ENCODE measurements around the gene SETSIP.

- TF ChIP-seq ZBTB20 (tag by site-specific recombination; IDR thresholded peaks at IDR 0.05): no peak
- TF ChIP-seq CTCF (tag by site-specific recombination; IDR thresholded peaks at IDR 0.05): no peak
- no peak for TF ChIP-seq PATZ1 (tag by site-specific recombination; IDR thresholded peaks at IDR 0.05)
- TF ChIP-seq ZNF580 (tag by site-specific recombination; IDR thresholded peaks at IDR 0.05): no peak
- TF ChIP-seq ZNF311 (tag by site-specific recombination; IDR thresholded peaks at IDR 0.05; ENCODE audit: borderline replicate concordance): no peak
- TF ChIP-seq HOXC10 (CRISPR knock-in tag; IDR thresholded peaks at IDR 0.05): no peak
- no peak for TF ChIP-seq ZNF24 (tag by site-specific recombination; IDR thresholded peaks at IDR 0.05)
- no peak for TF ChIP-seq ZNF610 (tag by site-specific recombination; IDR thresholded peaks at IDR 0.05; ENCODE audit: borderline replicate concordance)
- TF ChIP-seq PRDM4 (tag by site-specific recombination; IDR thresholded peaks at IDR 0.05): no peak
- no peak for TF ChIP-seq OSR2 (tag by site-specific recombination; IDR thresholded peaks at IDR 0.05)
Measured at GRCh38 chr1:92043621-92044020, 31.6 kb downstream of the SETSIP start.
